H1 (cell line): ENCODE measurements around the gene ZNF470. TPM values are rescaled to one million over a fixed set of nuclear protein-coding genes. Genes with fewer than 3 reads are reported as not detected.

Experiments used
- CTCF ChIA-PET: fragments of 300-600 bp; sonication (Branson Sonifier 250); formaldehyde crosslinking; loops from one replicate; lab custom pipeline; 2021; ENCODE audit not compliant: partially characterized antibody; lab: Charles Lee
- POLR2A ChIA-PET: fragments of 300-600 bp; sonication (Branson Sonifier 250); formaldehyde crosslinking; loops from one replicate; lab custom pipeline; 2021; ENCODE audit warnings: inconsistent platforms; ENCODE audit not compliant: partially characterized antibody; lab: Charles Lee
- DNase-seq, 2 experiments: peaks; one replicate each; pipeline versions ENCODE4 v3.0.0 to v3.0.0-alpha.2; 2010 to 2022; ENCODE audit warnings: low spot score in 2 of 2, low read depth in 1 of 2, mixed read lengths in 1 of 2
- FAIRE-seq: peaks from 2 replicates; lab custom pipeline; 2011; peaks lifted over from hg19 to GRCh38; lab: Jason Lieb, UNC
- H2AFZ ChIP-seq: 2 replicates; pipeline ENCODE4 v1.8.1; 2012; ENCODE audit warnings: low read length, inconsistent platforms
- H2AK5ac ChIP-seq: 2 replicates; pipeline ENCODE4 v1.6.1; 2013; ENCODE audit warnings: low read depth, low read length
- H2BK120ac ChIP-seq: replicated peaks from 2 replicates; pipeline ENCODE3; 2013; ENCODE audit warnings: low read depth, low read length, inconsistent platforms
- H2BK12ac ChIP-seq: 2 replicates; pipeline ENCODE4 v1.6.1; 2013; ENCODE audit warnings: low read depth, low read length
- H2BK15ac ChIP-seq: 2 replicates; pipeline ENCODE4 v1.6.1; 2013; ENCODE audit warnings: low read length
- H2BK20ac ChIP-seq: 2 replicates; pipeline ENCODE4 v1.6.1; 2013; ENCODE audit warnings: low read length
- H2BK5ac ChIP-seq: 2 replicates; pipeline ENCODE4 v1.6.1; 2013; ENCODE audit warnings: low read depth, low read length
- H3K14ac ChIP-seq: 2 replicates; pipeline ENCODE4 v1.6.1; 2013; ENCODE audit warnings: inconsistent platforms; ENCODE audit not compliant: insufficient read length
- H3K18ac ChIP-seq: 2 replicates; pipeline ENCODE4 v1.6.1; 2013; ENCODE audit warnings: low read length; ENCODE audit errors: extremely low read depth
- H3K23ac ChIP-seq: 2 replicates; pipeline ENCODE4 v1.6.1; 2013; ENCODE audit warnings: inconsistent platforms; ENCODE audit not compliant: insufficient read length
- H3K23me2 ChIP-seq: 2 replicates; pipeline ENCODE4 v1.6.1; 2013; ENCODE audit warnings: low read depth, low read length
- H3K27ac ChIP-seq: 2 replicates; pipeline ENCODE4 v1.6.1; 2011; ENCODE audit warnings: low read depth, low read length, inconsistent platforms
- H3K27me3 ChIP-seq, 4 experiments: replicated peaks in 1 of 4; 1 replicate in 1 of 4; 2 replicates in 3 of 4; pipeline versions ENCODE4 v1.6.1 to v1.8.1; 2011 to 2013; ENCODE audit warnings: low read length in 3 of 4, mild to moderate bottlenecking in 3 of 4, inconsistent platforms in 2 of 4, mixed read lengths in 2 of 4, moderate library complexity in 1 of 4; ENCODE audit not compliant: control insufficient read depth in 3 of 4, insufficient read depth in 3 of 4; ENCODE audit errors: extremely low read depth in 1 of 4
- H3K36me3 ChIP-seq, 4 experiments: 2 replicates each; pipeline versions ENCODE4 v1.6.1 to v1.8.1; 2011 to 2013; ENCODE audit warnings: mild to moderate bottlenecking in 4 of 4, low read length in 3 of 4, moderate library complexity in 2 of 4, control low read depth in 1 of 4, inconsistent platforms in 1 of 4; ENCODE audit not compliant: insufficient read depth in 4 of 4, control insufficient read depth in 2 of 4
- H3K4ac ChIP-seq: replicated peaks from 2 replicates; pipeline ENCODE3; 2013; ENCODE audit warnings: low read length, low read depth, mixed read lengths, inconsistent platforms; ENCODE audit not compliant: insufficient read length
- H3K4me1 ChIP-seq, 4 experiments: replicated peaks in 1 of 4; 1 replicate in 1 of 4; 2 replicates in 3 of 4; pipeline versions ENCODE4 v1.6.1 to v1.8.1; 2011 to 2013; ENCODE audit warnings: low read length in 3 of 4, inconsistent platforms in 2 of 4, mixed read lengths in 1 of 4; ENCODE audit not compliant: insufficient read depth in 4 of 4, control insufficient read depth in 3 of 4
- H3K4me2 ChIP-seq, 2 experiments: 2 replicates each; pipeline versions ENCODE4 v1.6.1 to v1.8.1; 2011 to 2013; ENCODE audit warnings: low read depth in 2 of 2, low read length in 2 of 2, control low read depth in 1 of 2, inconsistent platforms in 1 of 2, mild to moderate bottlenecking in 1 of 2; ENCODE audit not compliant: insufficient read depth in 1 of 2
- H3K4me3 ChIP-seq, 4 experiments: fragments of 200-600, 300-600 bp in 1 of 4; sonication (generic), shearing (Covaris generic), sonication (Bioruptor Twin) in 1 of 4; 2 replicates each; pipeline versions ENCODE4 v1.5.1 to v1.8.1; 2011 to 2016; ENCODE audit warnings: low read length in 4 of 4, low read depth in 3 of 4, control low read depth in 2 of 4, inconsistent platforms in 2 of 4, mild to moderate bottlenecking in 2 of 4, mixed read lengths in 1 of 4, moderate library complexity in 1 of 4; ENCODE audit not compliant: insufficient read depth in 2 of 4; ENCODE audit errors: extremely low read depth in 1 of 4
- H3K56ac ChIP-seq: replicated peaks from 2 replicates; pipeline ENCODE3; 2013; ENCODE audit warnings: low read depth, mild to moderate bottlenecking, mixed read lengths, low read length, inconsistent platforms; ENCODE audit not compliant: insufficient read length
- H3K79me1 ChIP-seq: 2 replicates; pipeline ENCODE4 v1.6.1; 2013; ENCODE audit warnings: low read depth, low read length, control low read depth
- H3K79me2 ChIP-seq, 2 experiments: 2 replicates each; pipeline versions ENCODE4 v1.6.1 to v1.8.1; 2012 to 2013; ENCODE audit warnings: low read length in 2 of 2, mild to moderate bottlenecking in 2 of 2, inconsistent platforms in 1 of 2; ENCODE audit not compliant: insufficient read depth in 2 of 2, control insufficient read depth in 1 of 2
- H3K9ac ChIP-seq, 4 experiments: replicated peaks in 1 of 4; 1 replicate in 1 of 4; 2 replicates in 3 of 4; pipeline versions ENCODE4 v1.6.1 to v1.8.1; 2011 to 2013; ENCODE audit warnings: low read depth in 3 of 4, low read length in 3 of 4, control low read depth in 2 of 4, mild to moderate bottlenecking in 2 of 4, moderate library complexity in 2 of 4, inconsistent platforms in 1 of 4; ENCODE audit errors: extremely low read depth in 1 of 4
- H3K9me3 ChIP-seq, 2 experiments: 2 replicates each; pipeline versions ENCODE4 v1.6.1 to v1.8.1; 2012 to 2013; ENCODE audit warnings: mild to moderate bottlenecking in 2 of 2, moderate library complexity in 2 of 2, control low read depth in 1 of 2, inconsistent platforms in 1 of 2, low read depth in 1 of 2, low read length in 1 of 2, mixed read lengths in 1 of 2; ENCODE audit not compliant: insufficient read depth in 2 of 2
- H4K20me1 ChIP-seq, 2 experiments: replicated peaks in 1 of 2; 2 replicates each; pipeline versions ENCODE3 to v1.8.1; 2011 to 2013; ENCODE audit warnings: inconsistent platforms in 2 of 2, low read length in 2 of 2, mild to moderate bottlenecking in 1 of 2; ENCODE audit not compliant: insufficient read depth in 2 of 2, control insufficient read depth in 1 of 2
- H4K5ac ChIP-seq: 2 replicates; pipeline ENCODE4 v1.6.1; 2013; ENCODE audit warnings: low read length, low read depth, mixed read lengths, inconsistent platforms; ENCODE audit not compliant: insufficient read length
- H4K8ac ChIP-seq: 2 replicates; pipeline ENCODE4 v1.8.0; 2013; ENCODE audit warnings: mild to moderate bottlenecking, moderate library complexity, low read length, inconsistent platforms; ENCODE audit not compliant: insufficient read depth; ENCODE audit errors: extremely low read depth
- H4K91ac ChIP-seq: replicated peaks from 2 replicates; pipeline ENCODE3; 2013; ENCODE audit warnings: low read length, mixed read lengths, inconsistent platforms; ENCODE audit not compliant: insufficient read length
- JUND ChIP-seq: IDR thresholded peaks from 2 replicates; pipeline ENCODE4 v1.6.1; 2011; ENCODE audit warnings: mild to moderate bottlenecking, improper control_type of control experiment, low read length
- ZNF274 ChIP-seq: IDR thresholded peaks from 2 replicates; pipeline ENCODE4 v1.7.0; 2012; ENCODE audit warnings: low read length, borderline replicate concordance; ENCODE audit errors: extremely low read depth
- WGBS, 2 experiments: shearing (Covaris generic) in 1 of 2; methylation state at CpG; one replicate each; pipeline versions ENCODE4 v1.1.6 to v1.1.7; 2013 to 2015; ENCODE audit warnings: low lambda C conversion rate in 2 of 2, mixed read lengths in 2 of 2, inconsistent platforms in 1 of 2, low coverage in 1 of 2, missing lambda C conversion rate in 1 of 2; ENCODE audit not compliant: insufficient replicate concordance in 2 of 2, insufficient coverage in 1 of 2, insufficient read length in 1 of 2; ENCODE audit errors: extremely low coverage in 1 of 2, missing lambda C conversion rate in 1 of 2; 5-methylcytosine and 5-hydroxymethylcytosine counted together
- polyA plus RNA-seq, 7 experiments: library from polyadenylated mRNA; depleted of rRNA in 3 of 7; stranded (reverse) in 5 of 7; unstranded in 2 of 7; fragments of >200 nt in 5 of 7; fragments of 200-250 nt in 2 of 7; gene quantifications; 1 replicate in 5 of 7; 2 replicates in 1 of 7; 4 replicates in 1 of 7; pipeline versions ENCODE4 v1.2.1 to v1.2.3, GENCODE V29; 2011 to 2013; ENCODE audit warnings: missing spikeins in 2 of 7, mixed read lengths in 2 of 7
- total RNA-seq: library from RNA; stranded (reverse); fragmentation: NEBNext Ultra II Directional; extraction: Animal tissue kit (Norgen Biotek cat#: 25700); gene quantifications from 2 replicates; pipeline ENCODE4 v1.2.1, GENCODE V29; 2021

The ZNF470 gene
- total and polyA plus RNA-seq, 2 of the 8 experiments (the other 6 are each of a cell fraction or from before 2014, with no cell fraction given), result 2.0 to 8.8 TPM

DNA sequence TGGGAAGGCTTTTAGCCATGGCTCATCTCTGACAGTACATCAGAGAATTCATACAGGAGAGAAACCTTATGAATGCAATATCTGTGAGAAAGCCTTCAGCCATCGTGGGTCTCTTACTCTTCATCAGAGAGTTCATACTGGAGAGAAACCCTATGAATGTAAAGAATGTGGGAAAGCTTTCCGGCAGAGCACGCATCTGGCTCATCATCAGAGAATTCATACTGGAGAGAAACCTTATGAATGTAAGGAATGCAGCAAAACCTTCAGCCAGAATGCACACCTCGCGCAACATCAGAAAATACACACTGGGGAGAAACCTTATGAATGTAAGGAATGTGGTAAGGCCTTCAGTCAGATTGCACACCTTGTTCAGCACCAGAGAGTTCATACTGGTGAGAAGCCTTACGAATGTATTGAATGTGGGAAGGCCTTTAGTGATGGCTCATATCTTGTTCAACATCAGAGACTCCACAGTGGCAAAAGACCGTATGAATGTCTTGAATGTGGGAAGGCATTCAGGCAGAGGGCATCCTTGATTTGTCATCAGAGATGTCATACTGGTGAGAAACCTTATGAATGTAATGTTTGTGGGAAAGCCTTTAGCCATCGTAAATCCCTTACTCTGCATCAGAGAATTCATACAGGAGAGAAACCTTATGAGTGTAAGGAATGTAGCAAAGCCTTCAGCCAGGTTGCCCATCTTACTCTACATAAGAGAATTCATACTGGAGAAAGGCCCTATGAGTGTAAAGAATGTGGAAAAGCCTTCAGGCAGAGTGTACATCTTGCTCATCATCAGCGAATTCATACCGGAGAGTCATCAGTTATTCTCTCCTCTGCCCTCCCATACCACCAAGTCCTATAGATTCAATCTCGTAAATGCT is 10.7 kb downstream of the ZNF470 start:
- H4K8ac ChIP-seq, result no peak overlapping the region
- DNase-seq (no peak), FAIRE-seq (no peak)
- no peak overlapping the region for H3K23ac ChIP-seq
- H4K20me1 ChIP-seq, result no peaks in the 10 kb centered on the region
- no peak overlapping the region for H3K14ac ChIP-seq
- no peak overlapping the region for H3K56ac ChIP-seq
- H2AFZ ChIP-seq, result no peak overlapping the region
- CTCF ChIA-PET, result no interaction called here
- 93% methylated on average over 11 of the region's 11 CpGs; no CpG with 5 or more reads in 1 of the 2 experiments for WGBS, 2 experiments
- H3K27ac ChIP-seq, result no peak overlapping the region
- H3K79me1 ChIP-seq, result no peaks in the 10 kb centered on the region
- H3K23me2 ChIP-seq, result no peaks in the 10 kb centered on the region
- H3K9ac ChIP-seq, result no peak overlapping the region
- no peak overlapping the region for H3K4me2 ChIP-seq
- H4K5ac ChIP-seq, result no peak overlapping the region
- TF ChIP-seq ZNF274, result peak; percentile 94
- no peak for TF ChIP-seq JUND
- H2BK5ac ChIP-seq, result no peak overlapping the region
- H3K4me1 ChIP-seq, result no peaks in the 10 kb centered on the region
- no peak overlapping the region for H2BK120ac ChIP-seq
- no peak overlapping the region for H2BK15ac ChIP-seq
- no peak overlapping the region for H4K91ac ChIP-seq
- H3K27me3 ChIP-seq, result no peaks in the 10 kb centered on the region
- H3K36me3 ChIP-seq, result peaks cover 2 to 55% (median 31%) of the 10 kb centered on the region in 4 experiments; a peak in 6 of 8 replicates
- H3K4me3 ChIP-seq, result no peak overlapping the region
- POLR2A ChIA-PET, result interaction anchor here (0.6 kb wide), 1 partner anchor 193 kb away, joined by 3 read pairs; no protein-coding TSS in a partner anchor
- H2BK20ac ChIP-seq, result no peak overlapping the region
- no peak overlapping the region for H2BK12ac ChIP-seq
- peaks cover 83 to 88% of the 10 kb centered on the region in 2 experiments for H3K9me3 ChIP-seq
- H3K4ac ChIP-seq, result no peak overlapping the region
- H3K79me2 ChIP-seq, result no peaks in the 10 kb centered on the region
- H2AK5ac ChIP-seq, result no peak overlapping the region
- no peak overlapping the region for H3K18ac ChIP-seq
